Skin of body (tissue), 2 donors: Measurements from ENCODE around the gene SEMA4C. TPM values are rescaled to one million over a fixed set of nuclear protein-coding genes. Genes with fewer than 3 reads are reported as not detected.

Experiments used
- DNase-seq: peaks from one replicate; lab custom pipeline; 2025; lab: John Stamatoyannopoulos, UW
- total RNA-seq: library from RNA; depleted of rRNA; stranded (reverse); fragments of >200 nt; gene quantifications from one replicate; pipeline ENCODE4 v1.2.3, GENCODE V29; 2014

Gene SEMA4C
- 24.3 TPM for total RNA-seq

GRCh38 chr2:96869822-96870625 is at the start of gene SEMA4C:
Gene SEMA4C (minus strand): TSS chr2:96870080. CDS start chr2:96867886, 2,194 bp downstream.
- DNase-seq, result no peak

GRCh38 chr2:96918754-96919550 is 49.1 kb upstream of the SEMA4C start:
- no peak for DNase-seq

GRCh38 chr2:96918092-96918753 is 48.3 kb upstream of the SEMA4C start:
- no peak for DNase-seq

GRCh38 chr2:96916646-96917543 is 47.0 kb upstream of the SEMA4C start:
- no peak for DNase-seq

GRCh38 chr2:96916156-96916630 is 46.3 kb upstream of the SEMA4C start:
- DNase-seq, result peak; percentile 33

- DNase-seq, result no peak
Measured at GRCh38 chr2:96914332-96914731, 44.5 kb upstream of the SEMA4C start.

- DNase-seq, result no peak
Measured at GRCh38 chr2:96913398-96914202, 43.7 kb upstream of the SEMA4C start.

- no peak for DNase-seq
Measured at GRCh38 chr2:96913117-96913397, 43.2 kb upstream of the SEMA4C start.

- DNase-seq, result no peak
Measured at GRCh38 chr2:96912346-96913116, 42.7 kb upstream of the SEMA4C start.

- DNase-seq, result no peak
Measured at GRCh38 chr2:96909611-96910021, 39.7 kb upstream of the SEMA4C start.

- peak; percentile 62 for DNase-seq
Measured at GRCh38 chr2:96907115-96908041, 37.5 kb upstream of the SEMA4C start.

GRCh38 chr2:96906729-96907114 is 36.8 kb upstream of the SEMA4C start:
- peak; percentile 77 for DNase-seq

GRCh38 chr2:96903815-96904214 is 33.9 kb upstream of the SEMA4C start:
- DNase-seq, result no peak

- DNase-seq, result no peak
Measured at GRCh38 chr2:96903318-96903717, 33.4 kb upstream of the SEMA4C start.

GRCh38 chr2:96900237-96900636 is 30.4 kb upstream of the SEMA4C start:
- no peak for DNase-seq

GRCh38 chr2:96899413-96899741 is 29.5 kb upstream of the SEMA4C start:
- no peak for DNase-seq

GRCh38 chr2:96898641-96899412 is 28.9 kb upstream of the SEMA4C start:
- DNase-seq, result no peak

- no peak for DNase-seq
Measured at GRCh38 chr2:96898135-96898505, 28.2 kb upstream of the SEMA4C start.
